ENCODE measurements around the gene NAALAD2.

DNA sequence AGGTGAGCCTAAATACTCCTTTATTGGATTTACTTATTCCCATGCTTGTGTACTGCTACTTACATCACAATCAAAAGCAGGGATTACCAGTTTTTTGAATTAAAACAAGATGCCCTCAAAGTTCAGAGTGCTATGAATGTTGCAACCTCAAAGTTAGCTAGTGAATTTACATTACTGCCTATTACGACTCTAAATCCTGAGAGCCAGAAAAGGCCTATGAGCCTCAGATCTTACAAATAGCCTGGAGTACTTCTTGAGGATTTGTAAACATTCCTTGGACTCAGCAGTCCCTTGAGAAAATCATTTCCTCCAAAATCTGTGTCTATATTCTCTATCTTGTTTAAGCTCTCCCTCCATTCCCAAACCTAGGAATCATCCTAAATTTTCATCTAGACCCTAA is 62.9 kb downstream of the NAALAD2 start:
- TF ChIP-seq, protein P1, sequence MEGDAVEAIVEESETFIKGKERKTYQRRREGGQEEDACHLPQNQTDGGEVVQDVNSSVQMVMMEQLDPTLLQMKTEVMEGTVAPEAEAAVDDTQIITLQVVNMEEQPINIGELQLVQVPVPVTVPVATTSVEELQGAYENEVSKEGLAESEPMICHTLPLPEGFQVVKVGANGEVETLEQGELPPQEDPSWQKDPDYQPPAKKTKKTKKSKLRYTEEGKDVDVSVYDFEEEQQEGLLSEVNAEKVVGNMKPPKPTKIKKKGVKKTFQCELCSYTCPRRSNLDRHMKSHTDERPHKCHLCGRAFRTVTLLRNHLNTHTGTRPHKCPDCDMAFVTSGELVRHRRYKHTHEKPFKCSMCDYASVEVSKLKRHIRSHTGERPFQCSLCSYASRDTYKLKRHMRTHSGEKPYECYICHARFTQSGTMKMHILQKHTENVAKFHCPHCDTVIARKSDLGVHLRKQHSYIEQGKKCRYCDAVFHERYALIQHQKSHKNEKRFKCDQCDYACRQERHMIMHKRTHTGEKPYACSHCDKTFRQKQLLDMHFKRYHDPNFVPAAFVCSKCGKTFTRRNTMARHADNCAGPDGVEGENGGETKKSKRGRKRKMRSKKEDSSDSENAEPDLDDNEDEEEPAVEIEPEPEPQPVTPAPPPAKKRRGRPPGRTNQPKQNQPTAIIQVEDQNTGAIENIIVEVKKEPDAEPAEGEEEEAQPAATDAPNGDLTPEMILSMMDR (IDR thresholded peaks at IDR 0.05 in 8 of 11, conservative IDR thresholded peaks at IDR 0.05 in 3 of 11): no peak
- TF ChIP-seq POLR2A (IDR thresholded peaks at IDR 0.05) (no peak), POLR2AphosphoS5 (IDR thresholded peaks at IDR 0.05) (no peak)

Measured in spleen (tissue), 7 donors.